Psoas muscle (tissue), 8 donors: ENCODE results near the gene CPNE1. TPM values are rescaled to one million over a fixed set of nuclear protein-coding genes. Genes with fewer than 3 reads are reported as not detected.

Source experiments
- ATAC-seq, 4 donors: fragments of 200-7000 bp; cut with Tn5 transposase; one replicate each; pipeline ENCODE4 v1.9.1; 2020; ENCODE audit warnings: moderate library complexity in 3 of 4, mild to moderate bottlenecking in 2 of 4
- DNase-seq, 2 donors: peaks; one replicate each; pipeline ENCODE4 v3.0.0-alpha.2; 2020
- H3K27ac ChIP-seq: fragments of 200-600 bp; one replicate; pipeline ENCODE4 v1.8.0; 2022
- H3K27me3 ChIP-seq, 3 donors: fragments of 200-600 bp in 1 of 3; one replicate each; pipeline versions ENCODE4 v1.6.1 to v1.8.0; 2013 to 2022; ENCODE audit warnings: low read length in 2 of 3, mild to moderate bottlenecking in 2 of 3, moderate library complexity in 1 of 3; ENCODE audit not compliant: insufficient read depth in 3 of 3
- H3K36me3 ChIP-seq, 2 donors: fragments of 200-600 bp in 1 of 2; one replicate each; pipeline versions ENCODE4 v1.6.1 to v1.8.0; 2013 to 2022; ENCODE audit warnings: low read depth in 1 of 2, mild to moderate bottlenecking in 1 of 2, moderate library complexity in 1 of 2; ENCODE audit not compliant: insufficient read depth in 1 of 2
- H3K4me1 ChIP-seq: fragments of 200-600 bp; one replicate; pipeline ENCODE4 v1.8.0; 2022
- H3K4me3 ChIP-seq: fragments of 200-600 bp; one replicate; pipeline ENCODE4 v1.8.0; 2022; ENCODE audit warnings: mild to moderate bottlenecking
- H3K9me3 ChIP-seq: fragments of 200-600 bp; one replicate; pipeline ENCODE4 v1.8.0; 2022
- WGBS, 3 donors: extraction: QIAGEN DNeasy Blood & Tissue Kit; methylation state at CpG; one replicate each; pipeline versions ENCODE4 v1.1.6 to v1.1.7; 2013; 5-methylcytosine and 5-hydroxymethylcytosine counted together
- intact Hi-C, 2 donors: fragments of 100-400 bp; cut with DNase I; formaldehyde crosslinking; loops; one replicate each; pipeline versions ENCODE4 v1.11.0 to v1.14.2; 2022
- polyA plus RNA-seq, 3 donors: library from polyadenylated mRNA; stranded (reverse); fragments of 200-250 nt; gene quantifications; one replicate each; pipeline ENCODE4 v1.2.3, GENCODE V29; 2013
- total RNA-seq, 4 donors: library from RNA; stranded (reverse); fragmentation: NEBNext Ultra II Directional in 2 of 4; extraction: Animal tissue kit (Norgen Biotek cat#: 25700) in 2 of 4; gene quantifications; one replicate each; pipeline versions ENCODE4 v1.2.1 to v1.2.4, GENCODE V29; 2021 to 2023
- TF ChIP-seq, protein P1 (sequence below): fragments of 200-600 bp; IDR thresholded peaks from one replicate; pipeline ENCODE4 v1.8.0; 2022; ENCODE audit warnings: antibody characterized with exemption
- donor health status: healthy with polysubstance abuse.
- donor health status: DM: no; HTN: no; CAD: no; lungs with moderate emphysema.
- donor health status: Bipolar disorder and iron deficiency.
- donor health status: healthy.
- donor health status: DM: yes; HTN: yes; CAD: no.
- donor health status: DM: no; HTN: no; CAD: no.
- donor health status: DM: no; HTN: no; CAD: no.
- donor health status: DM: yes; HTN: yes; CAD: no.

The CPNE1 gene
- total and polyA plus RNA-seq, 7 donors = 55.9 to 75.4 (median 62.1) TPM

- 87 to 92% (median 92%) methylated on average over 11 of the region's 11 CpGs for WGBS, 3 donors
- intact Hi-C loops = no loop called here
- H3K4me3 ChIP-seq = no peak overlapping the region
- H3K4me1 ChIP-seq = peaks cover 14% of the 10 kb centered on the region
- H3K36me3 ChIP-seq = peaks cover 6 to 34% of the 10 kb centered on the region in 2 donors
- ATAC-seq = no peak
- H3K27me3 ChIP-seq = no peaks in the 10 kb centered on the region
- DNase-seq = no peak
- TF ChIP-seq, protein P1, sequence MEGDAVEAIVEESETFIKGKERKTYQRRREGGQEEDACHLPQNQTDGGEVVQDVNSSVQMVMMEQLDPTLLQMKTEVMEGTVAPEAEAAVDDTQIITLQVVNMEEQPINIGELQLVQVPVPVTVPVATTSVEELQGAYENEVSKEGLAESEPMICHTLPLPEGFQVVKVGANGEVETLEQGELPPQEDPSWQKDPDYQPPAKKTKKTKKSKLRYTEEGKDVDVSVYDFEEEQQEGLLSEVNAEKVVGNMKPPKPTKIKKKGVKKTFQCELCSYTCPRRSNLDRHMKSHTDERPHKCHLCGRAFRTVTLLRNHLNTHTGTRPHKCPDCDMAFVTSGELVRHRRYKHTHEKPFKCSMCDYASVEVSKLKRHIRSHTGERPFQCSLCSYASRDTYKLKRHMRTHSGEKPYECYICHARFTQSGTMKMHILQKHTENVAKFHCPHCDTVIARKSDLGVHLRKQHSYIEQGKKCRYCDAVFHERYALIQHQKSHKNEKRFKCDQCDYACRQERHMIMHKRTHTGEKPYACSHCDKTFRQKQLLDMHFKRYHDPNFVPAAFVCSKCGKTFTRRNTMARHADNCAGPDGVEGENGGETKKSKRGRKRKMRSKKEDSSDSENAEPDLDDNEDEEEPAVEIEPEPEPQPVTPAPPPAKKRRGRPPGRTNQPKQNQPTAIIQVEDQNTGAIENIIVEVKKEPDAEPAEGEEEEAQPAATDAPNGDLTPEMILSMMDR = no peak
- H3K9me3 ChIP-seq = no peaks in the 10 kb centered on the region
- H3K27ac ChIP-seq = no peak overlapping the region
These were observed 43.7 kb downstream of the CPNE1 start for GRCh38 chr20:35620818-35621559.

GRCh38 chr20:35619196-35620095 is 45.3 kb downstream of the CPNE1 start:
- Histone ChIP-seq H3K4me3 (peak overlapping the region; percentile 76), H3K27ac (no peak overlapping the region), H3K36me3 (peaks cover 0 to 18% of the 10 kb centered on the region in 2 donors), H3K4me1 (peaks cover 14% of the 10 kb centered on the region), H3K9me3 (no peaks in the 10 kb centered on the region), H3K27me3 (no peaks in the 10 kb centered on the region)
- 5 to 6% (median 5%) methylated on average over 47 to 49 of the region's 49 CpGs for WGBS, 3 donors
- TF ChIP-seq, protein P1 = no peak
- DNase-seq (peak; percentile 78 to 80), ATAC-seq (peak in 1 of 4 donors; percentile 17)
- intact Hi-C loops = loop anchor here (5.0 kb wide), 1 partner anchor 43 kb away; the partner anchor contains the start of genes CPNE1 (in 2 of the 2) and RBM12 (in 2 of the 2)

DNA sequence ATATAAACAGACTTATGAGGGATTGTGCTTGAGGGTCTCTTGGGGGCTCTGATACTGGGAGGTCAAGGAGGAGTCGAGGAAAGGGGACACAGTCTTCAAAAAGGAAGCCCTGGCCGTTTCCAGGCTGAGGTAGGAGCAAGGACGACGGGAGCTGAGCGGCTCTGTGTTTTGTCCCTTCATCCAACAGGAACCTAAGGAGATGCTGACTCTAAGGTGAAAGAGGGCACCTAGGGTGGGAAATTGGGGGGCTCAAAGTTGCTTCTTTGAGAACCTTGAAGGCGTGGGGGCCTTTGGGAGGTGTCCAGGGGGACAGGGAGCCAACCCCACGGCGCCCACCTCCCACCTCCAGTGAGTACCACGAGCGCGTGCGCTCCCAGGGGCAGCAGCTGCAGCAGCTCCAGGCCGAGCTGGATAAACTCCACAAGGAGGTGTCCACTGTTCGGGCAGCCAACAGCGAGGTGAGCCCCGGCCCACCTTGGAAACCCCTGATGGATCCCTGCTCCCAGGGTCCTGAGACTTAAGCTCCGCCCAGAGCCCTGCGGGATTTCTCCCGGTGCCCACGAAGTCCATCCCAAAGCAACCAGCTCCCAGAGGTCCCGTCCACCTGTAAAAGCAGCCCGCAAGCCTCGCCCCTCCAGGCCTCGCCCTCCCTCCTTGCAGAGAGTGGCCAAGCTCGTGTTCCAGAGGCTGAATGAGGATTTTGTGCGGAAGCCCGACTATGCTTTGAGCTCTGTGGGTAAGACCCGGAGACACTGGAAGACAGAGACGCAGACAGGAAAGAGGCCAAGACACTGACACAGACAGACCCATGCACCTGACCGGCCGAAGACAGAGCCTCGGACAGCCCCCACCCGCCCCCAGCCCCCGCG is 46.2 kb downstream of the CPNE1 start:
- WGBS, 3 donors = 5 to 9% (median 7%) methylated on average over 31 to 35 of the region's 35 CpGs
- H3K4me3 ChIP-seq = peak overlapping the region; percentile 76
- DNase-seq (no peak), ATAC-seq (no peak)
- no peaks in the 10 kb centered on the region for H3K9me3 ChIP-seq
- intact Hi-C loops = loop anchor here (5.0 kb wide), 1 partner anchor 44 kb away; the partner anchor contains the start of genes CPNE1 (in 2 of the 2) and RBM12 (in 2 of the 2)
- H3K4me1 ChIP-seq = peaks cover 14% of the 10 kb centered on the region
- peaks cover 0 to 17% of the 10 kb centered on the region in 2 donors for H3K36me3 ChIP-seq
- H3K27ac ChIP-seq = peak overlapping the region; percentile 36
- TF ChIP-seq, protein P1 = no peak
- H3K27me3 ChIP-seq = no peaks in the 10 kb centered on the region
